Mucosa of rectum (tissue), 2 donors: ENCODE data around the gene SCN3B.

Experiments used
- H3K27ac ChIP-seq, 2 donors: one replicate each; pipeline ENCODE4 v1.7.0; 2013; ENCODE audit warnings: inconsistent platforms in 2 of 2, low read depth in 2 of 2, low read length in 2 of 2
- H3K27me3 ChIP-seq, 2 donors: one replicate each; pipeline ENCODE4 v1.7.0; 2013; ENCODE audit warnings: low read length in 2 of 2; ENCODE audit not compliant: control insufficient read depth in 2 of 2, insufficient read depth in 2 of 2
- H3K36me3 ChIP-seq, 2 donors: one replicate each; pipeline ENCODE4 v1.7.0; 2013; ENCODE audit warnings: low read length in 2 of 2; ENCODE audit not compliant: control insufficient read depth in 2 of 2, insufficient read depth in 2 of 2
- H3K4me1 ChIP-seq, 2 donors: one replicate each; pipeline ENCODE4 v1.7.0; 2013; ENCODE audit warnings: low read length in 2 of 2, mild to moderate bottlenecking in 1 of 2; ENCODE audit not compliant: control insufficient read depth in 2 of 2, insufficient read depth in 2 of 2
- H3K4me3 ChIP-seq, 2 donors: one replicate each; pipeline ENCODE4 v1.7.0; 2013; ENCODE audit warnings: low read length in 2 of 2
- H3K9ac ChIP-seq, 2 donors: one replicate each; pipeline ENCODE4 v1.7.0; 2013; ENCODE audit warnings: low read length in 2 of 2, low read depth in 1 of 2, mild to moderate bottlenecking in 1 of 2
- H3K9me3 ChIP-seq, 2 donors: one replicate each; pipeline ENCODE4 v1.7.0; 2013; ENCODE audit warnings: low read length in 2 of 2; ENCODE audit not compliant: control insufficient read depth in 2 of 2
- donor health status: healthy.
- donor health status: Normal muscosa, but diverticular disease.

SCN3B gene, protein sequence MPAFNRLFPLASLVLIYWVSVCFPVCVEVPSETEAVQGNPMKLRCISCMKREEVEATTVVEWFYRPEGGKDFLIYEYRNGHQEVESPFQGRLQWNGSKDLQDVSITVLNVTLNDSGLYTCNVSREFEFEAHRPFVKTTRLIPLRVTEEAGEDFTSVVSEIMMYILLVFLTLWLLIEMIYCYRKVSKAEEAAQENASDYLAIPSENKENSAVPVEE

GRCh38 chr11:123654566-123655081 lies at the start of gene SCN3B:
TSS of gene SCN3B (minus strand) at chr11:123654624. CDS start at chr11:123653801, 823 bp downstream.
- H3K36me3 ChIP-seq: no peaks in the 10 kb centered on the region
- no peak within 1 kb of the TSS for H3K27ac ChIP-seq
- H3K4me3 ChIP-seq: peak within 1 kb of the TSS; percentile 70 to 77
- H3K9me3 ChIP-seq: no peaks in the 10 kb centered on the region
- H3K4me1 ChIP-seq: peaks cover 4 to 8% of the 10 kb centered on the region in 2 donors
- peaks cover 4 to 8% of the 10 kb centered on the region in 2 donors for H3K27me3 ChIP-seq
- peak within 1 kb of the TSS; percentile 10 to 45 for H3K9ac ChIP-seq

GRCh38 chr11:123702696-123703095 lies 48.3 kb upstream of the SCN3B start:
- no peak overlapping the region for H3K4me3 ChIP-seq
- no peaks in the 10 kb centered on the region for H3K4me1 ChIP-seq
- H3K36me3 ChIP-seq: no peaks in the 10 kb centered on the region
- no peaks in the 10 kb centered on the region for H3K9me3 ChIP-seq
- H3K9ac ChIP-seq: no peak overlapping the region
- no peaks in the 10 kb centered on the region for H3K27me3 ChIP-seq
- H3K27ac ChIP-seq: no peak overlapping the region

GRCh38 chr11:123702139-123702538 lies 47.7 kb upstream of the SCN3B start:
- Histone ChIP-seq H3K4me1 (no peaks in the 10 kb centered on the region), H3K4me3 (no peak overlapping the region), H3K36me3 (no peaks in the 10 kb centered on the region), H3K27me3 (no peaks in the 10 kb centered on the region), H3K27ac (no peak overlapping the region), H3K9me3 (no peaks in the 10 kb centered on the region), H3K9ac (no peak overlapping the region)

- Histone ChIP-seq H3K27ac (no peak overlapping the region), H3K4me1 (no peaks in the 10 kb centered on the region), H3K9ac (no peak overlapping the region), H3K36me3 (no peaks in the 10 kb centered on the region), H3K9me3 (no peaks in the 10 kb centered on the region), H3K4me3 (no peak overlapping the region), H3K27me3 (no peaks in the 10 kb centered on the region)
Measured at GRCh38 chr11:123700772-123701171, 46.3 kb upstream of the SCN3B start.

DNA sequence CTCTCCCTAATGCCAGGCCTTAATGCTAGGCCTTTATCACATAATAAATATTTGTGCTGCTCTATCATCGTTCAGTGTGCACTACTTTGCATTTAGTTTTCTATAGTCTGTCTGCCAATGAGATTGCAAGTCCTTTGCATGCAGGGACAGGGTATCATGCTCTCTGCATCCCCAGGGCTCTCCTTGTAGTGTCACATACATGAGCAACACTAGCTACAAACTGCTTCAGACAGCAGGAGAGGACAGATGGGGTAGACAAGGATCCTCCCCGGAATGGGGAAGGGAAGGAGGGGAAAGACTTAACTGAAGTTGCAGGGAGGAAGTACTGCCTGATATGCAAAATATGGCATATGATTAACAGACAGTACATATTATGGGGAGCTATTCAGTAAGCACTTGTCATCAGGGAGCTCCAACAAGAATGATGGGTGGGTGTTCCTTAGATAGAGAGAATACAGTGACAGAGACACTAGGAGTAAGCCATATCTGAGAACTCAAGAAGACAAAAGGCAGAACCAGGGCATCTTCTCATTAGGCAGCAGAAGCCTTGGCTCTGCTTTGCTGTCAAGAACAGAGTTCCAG lies 44.2 kb upstream of the SCN3B start:
- Histone ChIP-seq H3K4me3 (no peak overlapping the region), H3K36me3 (no peaks in the 10 kb centered on the region), H3K27me3 (no peaks in the 10 kb centered on the region), H3K9ac (no peak overlapping the region), H3K4me1 (no peaks in the 10 kb centered on the region), H3K27ac (no peak overlapping the region), H3K9me3 (no peaks in the 10 kb centered on the region)

- no peaks in the 10 kb centered on the region for H3K4me1 ChIP-seq
- H3K27me3 ChIP-seq: peaks cover 0 to 3% of the 10 kb centered on the region in 2 donors
- no peak overlapping the region for H3K27ac ChIP-seq
- no peaks in the 10 kb centered on the region for H3K9me3 ChIP-seq
- no peak overlapping the region for H3K9ac ChIP-seq
- no peaks in the 10 kb centered on the region for H3K36me3 ChIP-seq
- H3K4me3 ChIP-seq: no peak overlapping the region
Measured at GRCh38 chr11:123696183-123696582, 41.8 kb upstream of the SCN3B start.

GRCh38 chr11:123695231-123695630 lies 40.8 kb upstream of the SCN3B start:
- H3K4me3 ChIP-seq: no peak overlapping the region
- no peaks in the 10 kb centered on the region for H3K9me3 ChIP-seq
- H3K27ac ChIP-seq: no peak overlapping the region
- peaks cover 3% of the 10 kb centered on the region in 2 donors for H3K27me3 ChIP-seq
- no peaks in the 10 kb centered on the region for H3K4me1 ChIP-seq
- H3K9ac ChIP-seq: no peak overlapping the region
- no peaks in the 10 kb centered on the region for H3K36me3 ChIP-seq

DNA sequence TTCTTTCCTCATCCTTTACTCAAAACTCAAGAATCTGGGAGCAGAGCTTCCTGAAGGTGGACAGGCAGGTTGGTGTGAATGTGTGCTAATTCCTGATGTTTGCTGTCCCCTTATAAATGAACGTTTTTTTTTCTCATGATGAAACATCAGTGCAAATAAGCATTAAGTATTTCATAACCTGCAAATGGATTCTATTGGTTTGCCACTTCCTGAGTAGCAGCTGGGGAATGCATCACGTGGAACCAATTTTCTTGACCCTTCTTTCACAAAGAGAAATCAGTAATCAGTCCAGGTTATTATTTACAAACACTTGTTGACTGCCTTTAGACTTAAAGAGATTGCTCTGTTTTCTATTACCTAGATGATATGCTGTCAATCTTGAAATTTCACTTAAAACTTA lies 40.1 kb upstream of the SCN3B start:
- H3K9ac ChIP-seq: no peak overlapping the region
- H3K9me3 ChIP-seq: no peaks in the 10 kb centered on the region
- H3K36me3 ChIP-seq: no peaks in the 10 kb centered on the region
- no peaks in the 10 kb centered on the region for H3K4me1 ChIP-seq
- H3K27ac ChIP-seq: no peak overlapping the region
- no peak overlapping the region for H3K4me3 ChIP-seq
- peaks cover 3 to 4% of the 10 kb centered on the region in 2 donors for H3K27me3 ChIP-seq

DNA sequence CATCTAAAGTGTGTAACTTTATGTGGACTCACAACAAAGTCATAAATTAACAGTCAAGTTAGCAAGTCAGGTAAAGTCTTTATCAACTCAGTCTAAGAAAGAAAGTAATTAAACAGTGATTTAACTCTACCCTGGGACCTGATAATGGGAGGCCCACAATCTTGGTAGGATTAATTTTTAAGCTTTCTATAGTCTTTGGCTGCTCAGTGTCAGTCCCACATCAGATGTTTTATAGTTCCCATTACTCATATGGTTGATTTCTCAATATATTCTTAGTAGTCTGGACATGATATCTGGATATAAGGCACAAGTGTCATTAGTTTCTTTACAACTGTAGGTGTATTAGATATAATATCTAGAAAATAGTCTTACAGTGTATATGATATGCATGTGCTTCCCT lies 38.5 kb upstream of the SCN3B start:
- Histone ChIP-seq H3K9ac (no peak overlapping the region), H3K4me1 (no peaks in the 10 kb centered on the region), H3K4me3 (no peak overlapping the region), H3K9me3 (no peaks in the 10 kb centered on the region), H3K27ac (no peak overlapping the region), H3K27me3 (peaks cover 3 to 4% of the 10 kb centered on the region in 2 donors), H3K36me3 (no peaks in the 10 kb centered on the region)

DNA sequence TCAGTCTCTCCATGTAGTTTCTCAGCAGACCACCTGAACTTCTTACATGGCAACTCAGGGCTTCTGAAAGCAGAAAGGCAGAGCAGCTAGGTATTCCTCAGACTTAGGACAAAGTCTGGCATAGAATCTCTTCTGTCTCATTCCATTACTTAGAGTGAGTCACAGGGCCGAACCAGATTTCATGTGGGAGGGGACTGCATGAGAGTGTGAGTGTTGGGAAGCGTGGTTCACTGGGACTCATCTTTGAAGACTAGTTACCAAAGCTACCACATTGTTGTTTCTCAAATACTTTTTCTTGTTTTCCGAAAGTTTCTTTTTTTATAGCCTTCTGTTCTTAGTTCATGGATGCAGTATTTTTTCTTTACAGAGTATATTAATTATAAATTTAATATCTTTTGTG lies 36.1 kb upstream of the SCN3B start:
- Histone ChIP-seq H3K9ac (no peak overlapping the region), H3K4me3 (no peak overlapping the region), H3K27ac (no peak overlapping the region), H3K36me3 (no peaks in the 10 kb centered on the region), H3K27me3 (peaks cover 3 to 4% of the 10 kb centered on the region in 2 donors), H3K9me3 (no peaks in the 10 kb centered on the region), H3K4me1 (no peaks in the 10 kb centered on the region)
